Retinal pigment epithelial cell (primary cell): ENCODE data around the gene PEX10.
"Not testable (repeated sequence)": the region's sequence is repeated elsewhere in the genome, so short reads cannot be mapped to it uniquely, and the experiment has no call there.

Source experiments
- DNase-seq: peaks from one replicate; pipeline ENCODE4 v3.0.0-alpha.2; 2010; ENCODE audit warnings: low read depth
- H3K4me3 ChIP-seq: 2 replicates; pipeline ENCODE4 v1.5.1; 2011; ENCODE audit warnings: mild to moderate bottlenecking, low read length, control low read depth, moderate library complexity
- TF ChIP-seq, protein P1 (sequence below): conservative IDR thresholded peaks from 2 replicates; pipeline ENCODE4 v1.5.1; 2011; ENCODE audit warnings: low read depth, low read length, control low read depth, inconsistent platforms

Gene PEX10

DNA sequence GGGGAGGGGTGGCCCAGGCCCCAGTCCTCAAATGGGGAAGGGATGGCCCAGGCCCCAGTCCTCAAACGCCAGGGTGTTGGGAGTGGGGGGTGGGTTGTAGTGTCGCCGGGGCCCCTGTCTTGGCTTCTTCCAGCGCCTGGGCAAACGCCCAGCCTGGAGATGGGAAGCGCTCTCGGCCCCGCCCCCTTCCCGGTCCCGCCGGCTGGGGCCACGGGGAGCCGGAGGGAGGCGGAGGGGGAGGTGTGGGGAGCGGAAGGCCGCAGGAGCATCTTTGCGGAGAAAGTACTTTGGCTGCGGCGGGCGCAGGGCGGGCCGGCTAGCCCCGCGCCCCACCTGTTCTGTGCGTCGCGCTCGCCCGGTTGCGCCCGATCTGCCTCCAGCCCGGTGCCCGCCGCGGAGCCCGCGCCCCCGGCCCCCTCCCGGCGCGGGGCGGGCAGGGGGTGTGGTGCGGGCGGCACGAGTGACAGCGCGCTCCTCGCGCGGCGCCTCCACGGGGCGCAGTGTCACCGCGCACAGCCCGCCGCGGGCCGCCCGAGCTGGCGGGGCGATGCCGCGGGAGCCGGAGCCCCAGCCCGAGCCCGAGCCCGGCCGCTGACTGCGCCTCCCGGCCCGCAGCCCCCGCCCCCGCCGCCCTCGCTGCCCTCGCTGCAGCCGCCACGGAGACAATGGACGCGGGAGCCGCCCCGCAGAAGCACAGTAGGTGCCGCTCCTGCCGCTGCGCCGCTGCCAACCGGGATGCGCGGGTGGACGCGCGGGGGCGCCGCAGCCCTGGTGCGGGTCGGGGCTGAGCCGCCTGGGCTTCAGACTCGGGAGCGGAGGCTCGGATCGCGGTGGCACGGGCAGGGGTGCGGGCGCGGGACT is 31.1 kb upstream of the PEX10 start:
- TF ChIP-seq, protein P1, sequence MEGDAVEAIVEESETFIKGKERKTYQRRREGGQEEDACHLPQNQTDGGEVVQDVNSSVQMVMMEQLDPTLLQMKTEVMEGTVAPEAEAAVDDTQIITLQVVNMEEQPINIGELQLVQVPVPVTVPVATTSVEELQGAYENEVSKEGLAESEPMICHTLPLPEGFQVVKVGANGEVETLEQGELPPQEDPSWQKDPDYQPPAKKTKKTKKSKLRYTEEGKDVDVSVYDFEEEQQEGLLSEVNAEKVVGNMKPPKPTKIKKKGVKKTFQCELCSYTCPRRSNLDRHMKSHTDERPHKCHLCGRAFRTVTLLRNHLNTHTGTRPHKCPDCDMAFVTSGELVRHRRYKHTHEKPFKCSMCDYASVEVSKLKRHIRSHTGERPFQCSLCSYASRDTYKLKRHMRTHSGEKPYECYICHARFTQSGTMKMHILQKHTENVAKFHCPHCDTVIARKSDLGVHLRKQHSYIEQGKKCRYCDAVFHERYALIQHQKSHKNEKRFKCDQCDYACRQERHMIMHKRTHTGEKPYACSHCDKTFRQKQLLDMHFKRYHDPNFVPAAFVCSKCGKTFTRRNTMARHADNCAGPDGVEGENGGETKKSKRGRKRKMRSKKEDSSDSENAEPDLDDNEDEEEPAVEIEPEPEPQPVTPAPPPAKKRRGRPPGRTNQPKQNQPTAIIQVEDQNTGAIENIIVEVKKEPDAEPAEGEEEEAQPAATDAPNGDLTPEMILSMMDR, result no peak
- no peak for DNase-seq
- peak overlapping the region; percentile 27 for H3K4me3 ChIP-seq

DNA sequence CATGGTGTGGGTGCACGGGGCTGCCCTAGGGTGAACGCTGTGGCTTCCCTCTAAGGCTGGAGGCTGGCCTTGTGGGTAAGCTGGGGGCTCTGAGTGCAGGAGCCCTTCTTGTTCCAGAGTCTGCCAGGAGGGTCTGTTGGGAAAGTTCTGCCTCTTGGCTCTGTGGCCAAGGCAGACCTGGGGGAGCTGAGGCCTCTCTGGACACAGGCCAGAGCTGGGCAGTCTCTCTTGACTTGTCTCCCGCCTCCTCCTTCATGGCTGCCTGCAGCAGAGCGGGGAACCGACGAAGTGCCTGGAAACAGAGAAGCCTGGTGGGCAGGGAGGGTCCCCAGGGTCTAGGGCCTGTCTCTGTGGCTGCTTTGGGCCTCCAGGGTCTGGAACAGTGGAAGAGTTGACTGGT is 30.3 kb upstream of the PEX10 start:
- no peak for DNase-seq
- no peak overlapping the region for H3K4me3 ChIP-seq
- TF ChIP-seq, protein P1, result no peak

DNA sequence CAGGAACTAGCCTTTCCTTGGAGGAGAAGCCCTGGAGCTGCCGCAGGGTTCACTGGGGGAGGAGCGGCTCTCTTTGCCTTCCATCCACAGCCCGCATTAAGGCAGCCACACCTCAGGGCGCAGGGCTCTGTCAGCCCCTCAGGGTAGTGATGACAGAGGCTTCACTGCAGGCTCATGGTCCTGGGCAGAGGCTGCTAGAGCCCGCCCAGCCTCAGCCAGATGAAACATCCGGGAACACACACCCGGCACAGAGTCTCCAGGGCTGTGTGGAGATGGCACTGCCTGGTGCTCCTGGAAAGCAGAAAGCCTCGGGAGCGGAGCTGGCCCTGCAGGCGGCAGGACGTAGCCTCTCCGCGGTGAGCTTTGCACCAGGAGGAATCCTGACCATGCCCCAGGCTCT is 29.4 kb upstream of the PEX10 start:
- TF ChIP-seq, protein P1, result peak; percentile 19
- DNase-seq, result peak; percentile 81
- H3K4me3 ChIP-seq, result no peak overlapping the region

DNA sequence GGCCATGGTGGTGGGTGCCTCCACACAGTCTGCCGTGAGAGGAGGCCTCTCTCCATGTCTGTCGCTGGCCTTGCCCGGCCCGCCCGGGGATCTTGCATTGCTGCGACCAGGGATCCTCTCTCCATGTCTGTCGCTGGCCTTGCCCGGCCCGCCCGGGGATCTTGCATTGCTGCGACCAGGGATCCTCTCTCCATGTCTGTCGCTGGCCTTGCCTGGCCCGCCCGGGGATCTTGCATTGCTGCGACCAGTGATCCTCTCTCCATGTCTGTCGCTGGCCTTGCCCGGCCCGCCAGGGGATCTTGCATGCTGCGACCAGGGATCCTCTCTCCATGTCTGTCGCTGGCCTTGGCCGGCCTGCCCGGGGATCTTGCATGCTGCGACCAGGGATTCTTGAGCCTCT is 28.0 kb upstream of the PEX10 start:
- H3K4me3 ChIP-seq, DNase-seq: not testable (repeated sequence)

DNA sequence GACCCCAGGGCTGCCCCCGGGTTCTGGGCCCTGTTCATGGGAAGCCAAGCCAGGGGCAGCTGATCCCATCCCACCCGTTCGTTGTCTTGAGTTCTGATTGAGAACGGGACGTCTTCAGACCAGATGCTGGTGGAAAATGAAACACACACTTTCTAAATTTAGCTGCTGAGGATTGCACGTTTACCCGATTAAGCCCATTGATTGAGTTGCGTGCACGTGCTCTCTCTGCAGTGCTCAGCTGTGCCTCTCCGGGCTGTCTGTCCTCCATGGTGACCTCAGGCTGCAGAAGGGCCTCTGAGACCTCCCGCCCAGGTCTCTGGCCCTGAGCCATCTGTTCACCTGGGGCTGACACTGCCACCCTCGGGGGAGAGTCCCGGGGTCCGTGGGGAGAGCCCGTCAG is 27.0 kb upstream of the PEX10 start:
- DNase-seq, result no peak
- no peak overlapping the region for H3K4me3 ChIP-seq
- TF ChIP-seq, protein P1, result no peak

DNA sequence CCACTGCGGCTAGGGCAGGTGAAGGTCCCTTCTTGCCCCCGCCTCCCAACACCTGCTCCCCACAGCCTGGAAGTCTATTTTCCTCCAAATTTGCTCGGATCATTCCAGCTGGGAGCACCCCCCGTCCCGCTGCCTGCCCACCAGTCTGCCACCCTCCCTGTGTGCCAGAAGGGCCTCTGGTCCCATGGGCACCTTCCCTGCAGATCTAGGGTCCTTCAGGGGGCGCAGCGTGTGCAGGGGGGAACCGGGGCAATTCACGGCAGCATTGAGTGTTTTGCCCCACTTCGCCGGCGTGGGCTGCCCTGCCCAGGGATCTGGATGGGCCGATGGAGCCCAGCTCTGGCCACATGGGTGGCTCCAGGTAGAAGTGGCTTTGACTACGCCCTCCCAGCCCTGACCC is 26.3 kb upstream of the PEX10 start:
- H3K4me3 ChIP-seq, result no peak overlapping the region
- DNase-seq, result no peak
- TF ChIP-seq, protein P1, result no peak

DNA sequence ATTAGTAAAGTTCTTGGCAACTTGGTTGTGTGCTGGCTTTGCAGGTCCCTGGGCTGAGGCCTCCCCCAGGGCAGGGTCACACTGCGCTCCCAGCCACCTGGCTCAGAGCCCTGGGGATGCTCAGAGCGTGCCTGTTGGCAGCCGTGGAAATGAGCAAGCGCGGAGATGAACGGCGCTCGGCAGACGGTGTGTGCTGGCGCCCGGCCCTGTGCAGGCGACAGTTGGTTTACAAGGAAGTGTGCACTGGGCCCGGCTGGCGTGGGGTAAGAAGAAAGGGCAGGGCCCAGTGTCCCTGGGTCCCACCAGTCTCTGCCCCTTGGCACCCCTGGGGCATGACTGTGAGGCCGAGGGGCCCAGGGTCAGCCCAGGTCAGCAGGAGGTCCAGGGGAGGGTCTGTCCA is 25.7 kb upstream of the PEX10 start:
- no peak overlapping the region for H3K4me3 ChIP-seq
- DNase-seq, result no peak
- TF ChIP-seq, protein P1, result no peak
